SK-N-SH (cell line): Measurements from ENCODE around the gene GNPAT. TPM values are rescaled to one million over a fixed set of nuclear protein-coding genes. Genes with fewer than 3 reads are reported as not detected.

ENCODE experiments used
- CTCF ChIA-PET: fragments of 300-600, 350-600 bp; formaldehyde crosslinking; extraction: SDS; loops from one replicate; lab custom pipeline; 2021; lab: Yijun Ruan, JAX
- POLR2A ChIA-PET: fragments of 350-600 bp; sonication (Branson Sonifier 250); formaldehyde crosslinking; extraction: SDS; loops from one replicate; lab custom pipeline; 2020; ENCODE audit warnings: antibody characterized with exemption, inconsistent platforms; lab: Yijun Ruan, JAX
- DNase-seq: peaks from one replicate; pipeline ENCODE4 v3.0.0; 2012
- H2AFZ ChIP-seq: fragments of 200-600 bp; sonication (generic); 2 replicates; pipeline ENCODE4 v1.8.1; 2016; ENCODE audit warnings: antibody characterized with exemption, mild to moderate bottlenecking, low read depth
- H3F3A ChIP-seq: fragments of 200-600 bp; sonication (generic); replicated peaks from 2 replicates; pipeline ENCODE3; 2016; ENCODE audit warnings: antibody characterized with exemption, mild to moderate bottlenecking; ENCODE audit not compliant: insufficient read depth
- H3K27ac ChIP-seq, 2 experiments: fragments of 200-500 bp in 1 of 2; fragments of 200-600 bp in 1 of 2; sonication (Bioruptor generic) in 1 of 2; sonication (generic), shearing (Covaris generic) in 1 of 2; 2 replicates each; pipeline versions ENCODE4 v1.5.1 to v1.6.1; 2014 to 2016; ENCODE audit warnings: low read depth in 2 of 2, inconsistent platforms in 1 of 2, low read length in 1 of 2, mild to moderate bottlenecking in 1 of 2, mixed read lengths in 1 of 2
- H3K27me3 ChIP-seq: fragments of 200-600 bp; sonication (generic), shearing (Covaris generic); 2 replicates; pipeline ENCODE4 v1.6.1; 2016; ENCODE audit warnings: mixed run types; ENCODE audit not compliant: insufficient read depth
- H3K36me3 ChIP-seq, 2 experiments: fragments of 200-500 bp in 1 of 2; fragments of 200-600 bp in 1 of 2; sonication (Bioruptor generic) in 1 of 2; sonication (generic) in 1 of 2; replicated peaks in 1 of 2; 2 replicates each; pipeline versions ENCODE3 to v1.5.1; 2014 to 2016; ENCODE audit warnings: low read length in 1 of 2, mild to moderate bottlenecking in 1 of 2; ENCODE audit not compliant: insufficient read depth in 2 of 2, control insufficient read depth in 1 of 2
- H3K4me1 ChIP-seq, 2 experiments: fragments of 200-500 bp in 1 of 2; fragments of 200-600 bp in 1 of 2; sonication (Bioruptor generic) in 1 of 2; sonication (generic), shearing (Covaris generic) in 1 of 2; 2 replicates each; pipeline versions ENCODE4 v1.5.1 to v1.6.1; 2014 to 2016; ENCODE audit warnings: low read depth in 1 of 2, low read length in 1 of 2, mixed run types in 1 of 2; ENCODE audit not compliant: insufficient read depth in 2 of 2, control insufficient read depth in 1 of 2
- H3K4me2 ChIP-seq: fragments of 200-600 bp; sonication (generic), shearing (Covaris generic); 2 replicates; pipeline ENCODE4 v1.6.1; 2017; ENCODE audit warnings: mixed run types
- H3K4me3 ChIP-seq, 2 experiments: fragments of 200-500 bp in 1 of 2; fragments of 200-600 bp in 1 of 2; sonication (Bioruptor generic) in 1 of 2; sonication (generic), shearing (Covaris generic) in 1 of 2; 2 replicates each; pipeline versions ENCODE4 v1.5.1 to v1.8.1; 2014 to 2016; ENCODE audit warnings: low read depth in 2 of 2, inconsistent platforms in 1 of 2, low read length in 1 of 2, mild to moderate bottlenecking in 1 of 2, mixed read lengths in 1 of 2, moderate library complexity in 1 of 2
- H3K79me2 ChIP-seq: fragments of 200-600 bp; sonication (generic); 2 replicates; pipeline ENCODE4 v1.8.1; 2017; ENCODE audit warnings: mild to moderate bottlenecking; ENCODE audit not compliant: insufficient read depth
- H3K9ac ChIP-seq: fragments of 200-600 bp; sonication (generic); 2 replicates; pipeline ENCODE4 v1.6.1; 2017; ENCODE audit warnings: mixed run types
- H3K9me2 ChIP-seq: fragments of 200-600 bp; sonication (generic); 2 replicates; pipeline ENCODE4 v1.6.1; 2017; ENCODE audit warnings: mixed run types
- H3K9me3 ChIP-seq: fragments of 200-600 bp; sonication (generic); 2 replicates; pipeline ENCODE4 v1.6.1; 2017; ENCODE audit warnings: mixed run types, mild to moderate bottlenecking, moderate library complexity
- H4K20me1 ChIP-seq: fragments of 200-600 bp; sonication (generic); 2 replicates; pipeline ENCODE4 v1.6.1; 2017; ENCODE audit warnings: mild to moderate bottlenecking, mixed run types; ENCODE audit not compliant: insufficient read depth
- CHD2 ChIP-seq: fragments of 150-350 bp; IDR thresholded peaks from 2 replicates; pipeline ENCODE4 v1.6.1; 2018; ENCODE audit warnings: low read length; ENCODE audit not compliant: partially characterized antibody
- ELF1 ChIP-seq: IDR thresholded peaks from 2 replicates; pipeline ENCODE4 v1.4.0; 2012
- EZH2phosphoT487 ChIP-seq: fragments of 200-600 bp; sonication (generic); IDR thresholded peaks from 2 replicates; pipeline ENCODE4 v1.6.1; 2017; ENCODE audit warnings: low read depth, mixed run types, mild to moderate bottlenecking, antibody characterized with exemption, moderate library complexity, borderline replicate concordance
- FOSL2 ChIP-seq: IDR thresholded peaks from 2 replicates; pipeline ENCODE4 v1.4.0; 2012; ENCODE audit warnings: low read depth, mild to moderate bottlenecking, moderate library complexity, borderline replicate concordance
- FOXJ3 ChIP-seq: sonication (generic); formaldehyde crosslinking; IDR thresholded peaks from 2 replicates; pipeline ENCODE4 v1.5.1; 2020; ENCODE audit warnings: mild to moderate bottlenecking, missing genetic modification reagents
- FOXM1 ChIP-seq: IDR thresholded peaks from 2 replicates; pipeline ENCODE4 v1.4.0; 2012; ENCODE audit warnings: low read depth, mild to moderate bottlenecking
- GABPA ChIP-seq: IDR thresholded peaks from 2 replicates; pipeline ENCODE4 v1.4.0; 2012; ENCODE audit warnings: low read depth, mild to moderate bottlenecking
- MEF2A ChIP-seq: IDR thresholded peaks from 2 replicates; pipeline ENCODE4 v1.4.0; 2012; ENCODE audit warnings: low read depth, borderline replicate concordance
- MXI1 ChIP-seq: IDR thresholded peaks from 2 replicates; pipeline ENCODE4 v1.6.1; 2012; ENCODE audit warnings: mild to moderate bottlenecking, low read depth, low read length, improper control_type of control experiment
- POLR2AphosphoS5 ChIP-seq: IDR thresholded peaks from 2 replicates; pipeline ENCODE4 v1.6.1; 2012; ENCODE audit warnings: low read depth, low read length
- RAD21 ChIP-seq: IDR thresholded peaks from 2 replicates; pipeline ENCODE4 v1.6.1; 2012; ENCODE audit warnings: mild to moderate bottlenecking, low read length
- SMC3 ChIP-seq: IDR thresholded peaks from 2 replicates; pipeline ENCODE4 v1.6.1; 2012; ENCODE audit warnings: low read depth, low read length, improper control_type of control experiment
- TEAD4 ChIP-seq: IDR thresholded peaks from 2 replicates; pipeline ENCODE4 v1.4.0; 2012; ENCODE audit warnings: mild to moderate bottlenecking, borderline replicate concordance; ENCODE audit not compliant: insufficient read depth
- WGBS: methylation state at CpG from one replicate; pipeline ENCODE4 v1.1.6; 2017; ENCODE audit warnings: low lambda C conversion rate; 5-methylcytosine and 5-hydroxymethylcytosine counted together
- polyA plus RNA-seq, 3 experiments: library from polyadenylated mRNA; depleted of rRNA; stranded (reverse); fragments of >200 nt; gene quantifications; 2 replicates each; pipeline ENCODE4 v1.2.3, GENCODE V29; 2012
- TF ChIP-seq, protein P1 (sequence below): IDR thresholded peaks from 2 replicates; pipeline ENCODE4; 2012
- TF ChIP-seq, protein P2 (sequence below): IDR thresholded peaks from 2 replicates; pipeline ENCODE4 v1.4.0; 2012; ENCODE audit warnings: low read depth, borderline replicate concordance
- TF ChIP-seq, protein P3 (sequence below): IDR thresholded peaks from 2 replicates; pipeline ENCODE4 v1.6.1; 2012; ENCODE audit warnings: mild to moderate bottlenecking, low read depth, low read length, moderate library complexity
- TF ChIP-seq, protein P4 (sequence below): fragments of 150-350 bp; IDR thresholded peaks from 2 replicates; pipeline ENCODE4 v1.6.1; 2017; ENCODE audit warnings: antibody characterized with exemption, low read length, low read depth, borderline replicate concordance
- TF ChIP-seq, protein P5 (sequence below): fragments of 200-600 bp; sonication (generic); IDR thresholded peaks from 2 replicates; pipeline ENCODE4 v1.6.1; 2017; ENCODE audit warnings: antibody characterized with exemption, mild to moderate bottlenecking, moderate library complexity

Gene GNPAT
- polyA plus RNA-seq, 1 of the 3 experiments (the other 2 are of a cell fraction) = 14.7 TPM

DNA sequence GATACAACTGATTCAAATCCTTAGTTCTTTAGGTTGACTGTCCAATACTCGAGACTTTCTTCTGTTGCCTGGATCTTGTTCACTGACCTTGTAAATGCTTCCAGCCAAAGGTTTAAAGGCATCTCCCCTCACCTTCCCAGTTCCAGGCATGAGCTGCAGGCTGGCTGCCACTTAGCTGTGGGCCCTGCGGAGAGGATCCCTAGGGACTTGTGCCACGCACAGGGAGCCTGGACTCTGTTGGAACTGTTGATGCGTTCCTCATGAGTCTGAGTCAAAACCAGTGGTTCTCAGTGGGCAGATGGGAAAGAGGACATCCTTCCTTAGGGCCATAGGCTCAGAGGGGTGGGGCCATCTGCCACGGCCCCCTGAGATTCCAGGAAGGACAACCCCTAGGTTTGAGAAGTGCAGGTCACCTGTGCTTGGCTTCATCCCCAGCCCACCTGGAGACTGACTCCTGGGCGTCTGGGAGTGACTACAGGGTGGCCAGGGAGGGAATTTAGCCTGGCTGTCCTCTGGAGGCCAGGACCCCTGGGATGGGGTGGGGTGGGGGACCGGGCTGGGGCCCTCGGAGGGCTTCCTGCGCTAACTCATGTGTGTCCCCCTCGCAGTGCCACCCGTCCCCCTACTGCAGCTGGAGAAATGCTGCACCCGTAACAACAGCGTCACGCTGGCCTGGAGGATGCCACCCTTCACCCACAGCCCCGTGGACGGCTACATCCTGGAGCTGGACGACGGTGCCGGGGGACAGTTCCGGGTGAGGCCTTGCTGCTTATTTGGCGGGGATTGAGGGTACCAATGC, 37.6 kb upstream of the GNPAT start:
- TF ChIP-seq EZH2phosphoT487 (no peak), FOSL2 (no peak), FOXM1 (no peak), FOXJ3 (CRISPR knock-in tag) (no peak), CHD2 (no peak), RAD21 (no peak), MXI1 (no peak), SMC3 (no peak), MEF2A (no peak), ELF1 (no peak), POLR2AphosphoS5 (no peak), TEAD4 (no peak), GABPA (no peak)
- TF ChIP-seq, protein P1, sequence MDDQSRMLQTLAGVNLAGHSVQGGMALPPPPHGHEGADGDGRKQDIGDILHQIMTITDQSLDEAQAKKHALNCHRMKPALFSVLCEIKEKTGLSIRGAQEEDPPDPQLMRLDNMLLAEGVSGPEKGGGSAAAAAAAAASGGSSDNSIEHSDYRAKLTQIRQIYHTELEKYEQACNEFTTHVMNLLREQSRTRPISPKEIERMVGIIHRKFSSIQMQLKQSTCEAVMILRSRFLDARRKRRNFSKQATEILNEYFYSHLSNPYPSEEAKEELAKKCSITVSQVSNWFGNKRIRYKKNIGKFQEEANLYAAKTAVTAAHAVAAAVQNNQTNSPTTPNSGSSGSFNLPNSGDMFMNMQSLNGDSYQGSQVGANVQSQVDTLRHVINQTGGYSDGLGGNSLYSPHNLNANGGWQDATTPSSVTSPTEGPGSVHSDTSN = no peak
- TF ChIP-seq, protein P2, sequence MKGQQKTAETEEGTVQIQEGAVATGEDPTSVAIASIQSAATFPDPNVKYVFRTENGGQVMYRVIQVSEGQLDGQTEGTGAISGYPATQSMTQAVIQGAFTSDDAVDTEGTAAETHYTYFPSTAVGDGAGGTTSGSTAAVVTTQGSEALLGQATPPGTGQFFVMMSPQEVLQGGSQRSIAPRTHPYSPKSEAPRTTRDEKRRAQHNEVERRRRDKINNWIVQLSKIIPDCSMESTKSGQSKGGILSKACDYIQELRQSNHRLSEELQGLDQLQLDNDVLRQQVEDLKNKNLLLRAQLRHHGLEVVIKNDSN = no peak
- TF ChIP-seq, protein P3, sequence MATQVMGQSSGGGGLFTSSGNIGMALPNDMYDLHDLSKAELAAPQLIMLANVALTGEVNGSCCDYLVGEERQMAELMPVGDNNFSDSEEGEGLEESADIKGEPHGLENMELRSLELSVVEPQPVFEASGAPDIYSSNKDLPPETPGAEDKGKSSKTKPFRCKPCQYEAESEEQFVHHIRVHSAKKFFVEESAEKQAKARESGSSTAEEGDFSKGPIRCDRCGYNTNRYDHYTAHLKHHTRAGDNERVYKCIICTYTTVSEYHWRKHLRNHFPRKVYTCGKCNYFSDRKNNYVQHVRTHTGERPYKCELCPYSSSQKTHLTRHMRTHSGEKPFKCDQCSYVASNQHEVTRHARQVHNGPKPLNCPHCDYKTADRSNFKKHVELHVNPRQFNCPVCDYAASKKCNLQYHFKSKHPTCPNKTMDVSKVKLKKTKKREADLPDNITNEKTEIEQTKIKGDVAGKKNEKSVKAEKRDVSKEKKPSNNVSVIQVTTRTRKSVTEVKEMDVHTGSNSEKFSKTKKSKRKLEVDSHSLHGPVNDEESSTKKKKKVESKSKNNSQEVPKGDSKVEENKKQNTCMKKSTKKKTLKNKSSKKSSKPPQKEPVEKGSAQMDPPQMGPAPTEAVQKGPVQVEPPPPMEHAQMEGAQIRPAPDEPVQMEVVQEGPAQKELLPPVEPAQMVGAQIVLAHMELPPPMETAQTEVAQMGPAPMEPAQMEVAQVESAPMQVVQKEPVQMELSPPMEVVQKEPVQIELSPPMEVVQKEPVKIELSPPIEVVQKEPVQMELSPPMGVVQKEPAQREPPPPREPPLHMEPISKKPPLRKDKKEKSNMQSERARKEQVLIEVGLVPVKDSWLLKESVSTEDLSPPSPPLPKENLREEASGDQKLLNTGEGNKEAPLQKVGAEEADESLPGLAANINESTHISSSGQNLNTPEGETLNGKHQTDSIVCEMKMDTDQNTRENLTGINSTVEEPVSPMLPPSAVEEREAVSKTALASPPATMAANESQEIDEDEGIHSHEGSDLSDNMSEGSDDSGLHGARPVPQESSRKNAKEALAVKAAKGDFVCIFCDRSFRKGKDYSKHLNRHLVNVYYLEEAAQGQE = no peak
- TF ChIP-seq, protein P4, sequence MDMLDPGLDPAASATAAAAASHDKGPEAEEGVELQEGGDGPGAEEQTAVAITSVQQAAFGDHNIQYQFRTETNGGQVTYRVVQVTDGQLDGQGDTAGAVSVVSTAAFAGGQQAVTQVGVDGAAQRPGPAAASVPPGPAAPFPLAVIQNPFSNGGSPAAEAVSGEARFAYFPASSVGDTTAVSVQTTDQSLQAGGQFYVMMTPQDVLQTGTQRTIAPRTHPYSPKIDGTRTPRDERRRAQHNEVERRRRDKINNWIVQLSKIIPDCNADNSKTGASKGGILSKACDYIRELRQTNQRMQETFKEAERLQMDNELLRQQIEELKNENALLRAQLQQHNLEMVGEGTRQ = no peak
- TF ChIP-seq, protein P5, sequence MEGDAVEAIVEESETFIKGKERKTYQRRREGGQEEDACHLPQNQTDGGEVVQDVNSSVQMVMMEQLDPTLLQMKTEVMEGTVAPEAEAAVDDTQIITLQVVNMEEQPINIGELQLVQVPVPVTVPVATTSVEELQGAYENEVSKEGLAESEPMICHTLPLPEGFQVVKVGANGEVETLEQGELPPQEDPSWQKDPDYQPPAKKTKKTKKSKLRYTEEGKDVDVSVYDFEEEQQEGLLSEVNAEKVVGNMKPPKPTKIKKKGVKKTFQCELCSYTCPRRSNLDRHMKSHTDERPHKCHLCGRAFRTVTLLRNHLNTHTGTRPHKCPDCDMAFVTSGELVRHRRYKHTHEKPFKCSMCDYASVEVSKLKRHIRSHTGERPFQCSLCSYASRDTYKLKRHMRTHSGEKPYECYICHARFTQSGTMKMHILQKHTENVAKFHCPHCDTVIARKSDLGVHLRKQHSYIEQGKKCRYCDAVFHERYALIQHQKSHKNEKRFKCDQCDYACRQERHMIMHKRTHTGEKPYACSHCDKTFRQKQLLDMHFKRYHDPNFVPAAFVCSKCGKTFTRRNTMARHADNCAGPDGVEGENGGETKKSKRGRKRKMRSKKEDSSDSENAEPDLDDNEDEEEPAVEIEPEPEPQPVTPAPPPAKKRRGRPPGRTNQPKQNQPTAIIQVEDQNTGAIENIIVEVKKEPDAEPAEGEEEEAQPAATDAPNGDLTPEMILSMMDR = no peak
- POLR2A ChIA-PET = no interaction called here
- no peak for DNase-seq

More for the DNA sequence above, 37.6 kb upstream of the GNPAT start:
- H2AFZ ChIP-seq = no peak overlapping the region
- no peaks in the 10 kb centered on the region; the same call in 1 of the 2 replicates for H3K27me3 ChIP-seq
- H4K20me1 ChIP-seq = no peaks in the 10 kb centered on the region
- peaks cover 0 to 16% of the 10 kb centered on the region in 2 experiments; a peak in 1 of 4 replicates for H3K4me1 ChIP-seq
- no peaks in the 10 kb centered on the region for H3K9me2 ChIP-seq
- no peak overlapping the region for H3K27ac ChIP-seq
- H3K9me3 ChIP-seq = no peaks in the 10 kb centered on the region
- H3K9ac ChIP-seq = no peak overlapping the region
- no peaks in the 10 kb centered on the region for H3F3A ChIP-seq
- CTCF ChIA-PET = interaction anchor here (1.0 to 1.2 kb wide), 3 partner anchors 17 to 224 kb away, joined by 3 read pairs; no protein-coding TSS in a partner anchor
- no peaks in the 10 kb centered on the region for H3K36me3 ChIP-seq
- 58% methylated on average over 7 of the region's 21 CpGs for WGBS
- no peak overlapping the region for H3K4me3 ChIP-seq
- no peaks in the 10 kb centered on the region for H3K79me2 ChIP-seq
- no peak overlapping the region for H3K4me2 ChIP-seq
